Urinary bladder (tissue), 4 donors: Measurements from ENCODE around the gene NIT1. TPM values are rescaled to one million over a fixed set of nuclear protein-coding genes. Genes with fewer than 3 reads are reported as not detected.

ENCODE experiments used
- DNase-seq: peaks from one replicate; pipeline ENCODE4 v3.0.0-alpha.2; 2015; ENCODE audit errors: extremely low spot score
- H3K27ac ChIP-seq: one replicate; pipeline ENCODE4 v1.5.1; 2013; ENCODE audit warnings: low read depth, mild to moderate bottlenecking, moderate library complexity
- H3K36me3 ChIP-seq: one replicate; pipeline ENCODE4 v1.6.1; 2013; ENCODE audit warnings: mild to moderate bottlenecking, moderate library complexity; ENCODE audit not compliant: insufficient read depth
- H3K4me1 ChIP-seq: one replicate; pipeline ENCODE4 v1.6.1; 2013; ENCODE audit warnings: mild to moderate bottlenecking, moderate library complexity; ENCODE audit not compliant: insufficient read depth
- H3K4me3 ChIP-seq: one replicate; pipeline ENCODE4 v1.5.1; 2013; ENCODE audit warnings: low read depth, low read length
- WGBS: extraction: QIAGEN DNeasy Blood & Tissue Kit; methylation state at CpG from one replicate; pipeline ENCODE4 v1.1.7; 2013; 5-methylcytosine and 5-hydroxymethylcytosine counted together
- polyA plus RNA-seq: library from polyadenylated mRNA; stranded (reverse); fragments of 200-250 nt; gene quantifications from one replicate; pipeline ENCODE4 v1.2.3, GENCODE V29; 2013
- total RNA-seq: library from RNA; depleted of rRNA; stranded (reverse); fragments of >200 nt; gene quantifications from one replicate; pipeline ENCODE4 v1.2.3, GENCODE V29; 2014
- donor health status: healthy with polysubstance abuse.
- donor health status: healthy.

Gene NIT1
- total and polyA plus RNA-seq, 2 donors = 18.9 to 49.5 TPM

DNA sequence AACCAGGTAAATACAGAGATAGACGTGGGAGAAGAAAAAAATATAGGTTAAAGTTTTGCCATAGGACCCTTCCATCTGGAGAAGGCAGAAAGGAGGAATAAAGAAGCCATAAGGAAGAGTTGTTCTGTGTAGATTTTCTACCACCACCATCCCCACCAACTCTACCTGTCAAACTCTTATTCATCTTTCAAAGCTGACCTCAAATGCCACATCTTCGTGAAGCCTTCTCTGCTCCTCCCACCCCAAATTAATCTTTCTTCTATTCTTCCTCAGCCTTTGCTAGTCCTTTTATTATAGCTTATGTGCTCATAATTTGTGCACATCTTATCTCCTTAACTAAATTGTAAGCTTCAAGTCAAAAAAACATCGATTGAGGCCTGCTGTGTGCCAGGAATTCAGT is 27.3 kb upstream of the NIT1 start:
- Histone ChIP-seq H3K36me3 (no peaks in the 10 kb centered on the region), H3K4me1 (no peaks in the 10 kb centered on the region), H3K4me3 (no peak overlapping the region), H3K27ac (no peak overlapping the region)
- no peak for DNase-seq
- 59% methylated on average over 3 of the region's 3 CpGs for WGBS

DNA sequence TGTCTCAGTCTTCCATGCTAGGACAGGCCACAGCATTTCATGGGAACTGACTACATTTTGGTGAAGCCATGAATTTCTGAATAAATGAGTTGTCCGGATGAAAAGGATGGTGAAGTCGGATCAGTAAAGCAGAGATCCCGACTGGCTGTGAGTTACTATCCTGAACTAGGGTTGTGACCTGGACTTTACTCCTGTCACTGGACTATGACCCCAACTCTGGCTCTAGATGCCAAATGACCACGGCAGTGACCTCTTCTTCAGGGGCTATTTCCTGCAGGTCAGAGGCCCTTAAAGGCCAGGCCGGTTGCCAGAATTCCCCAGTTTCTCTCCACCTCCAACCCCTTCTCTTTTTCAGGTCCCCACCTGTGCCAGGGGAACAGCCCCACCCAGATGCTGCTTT is 26.8 kb upstream of the NIT1 start:
- WGBS = 87% methylated on average over 5 of the region's 5 CpGs
- Histone ChIP-seq H3K4me3 (no peak overlapping the region), H3K4me1 (no peaks in the 10 kb centered on the region)

DNA sequence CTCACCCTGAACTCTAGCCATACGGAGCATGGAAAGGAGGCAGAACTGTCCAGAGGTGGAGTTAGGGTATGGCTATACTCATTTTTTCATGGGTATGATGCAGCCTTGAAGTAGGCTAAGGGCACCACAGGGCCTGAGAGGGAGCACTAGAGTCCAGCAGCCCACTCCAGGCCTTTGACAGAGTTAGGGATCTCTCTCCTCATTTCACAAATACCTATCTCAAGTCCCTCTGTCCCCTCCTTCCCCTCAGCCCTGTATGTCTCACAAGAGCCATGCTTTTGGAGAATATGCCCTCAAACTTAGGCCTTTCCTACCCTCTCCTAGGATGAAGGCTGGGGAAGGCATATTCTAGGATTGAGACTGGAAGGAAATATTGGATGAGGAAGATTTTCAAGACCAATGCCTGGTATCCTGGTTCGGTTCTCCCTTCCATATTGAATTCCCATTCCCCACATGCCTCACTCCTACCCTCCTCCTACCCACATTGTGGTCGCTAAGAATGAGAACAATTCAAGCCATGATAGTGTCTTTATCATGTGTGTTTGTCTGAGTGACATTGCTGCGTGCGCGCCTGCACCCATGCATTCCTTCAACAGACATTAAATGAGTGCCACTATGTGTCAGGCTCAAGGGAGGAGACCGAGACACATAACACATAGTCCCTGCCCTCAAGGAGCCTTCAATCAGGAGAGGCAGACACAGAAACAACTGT is 26.0 kb upstream of the NIT1 start:
- no peak for DNase-seq
- H3K27ac ChIP-seq = no peak overlapping the region
- 86% methylated on average over 7 of the region's 7 CpGs for WGBS
- H3K4me3 ChIP-seq = no peak overlapping the region
- H3K36me3 ChIP-seq = no peaks in the 10 kb centered on the region
- H3K4me1 ChIP-seq = no peaks in the 10 kb centered on the region

More for the DNA sequence above, 26.8 kb upstream of the NIT1 start:
- Histone ChIP-seq H3K36me3 (no peaks in the 10 kb centered on the region), H3K27ac (no peak overlapping the region)
- no peak for DNase-seq

DNA sequence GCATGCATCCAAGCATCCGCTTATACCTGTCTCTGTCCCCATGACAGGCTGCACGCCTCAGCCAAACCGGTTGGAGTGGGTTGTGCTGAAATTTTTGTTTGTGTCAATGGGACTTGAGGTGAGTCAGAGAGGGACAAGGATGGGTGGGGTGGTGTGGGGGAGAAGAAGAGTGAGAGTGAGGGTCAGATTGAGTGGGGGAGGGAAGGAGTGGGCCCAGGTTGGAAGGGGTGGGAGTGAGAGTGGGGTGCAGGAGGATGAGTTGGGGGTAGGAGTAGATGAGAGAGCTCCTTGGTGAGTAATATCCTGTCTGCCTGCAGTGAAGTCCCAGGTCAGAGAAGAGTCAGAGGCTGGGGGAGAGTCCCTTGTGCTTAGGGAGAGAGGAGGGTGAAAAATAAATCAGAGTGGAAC is 25.3 kb upstream of the NIT1 start:
- Histone ChIP-seq H3K36me3 (no peaks in the 10 kb centered on the region), H3K4me1 (no peaks in the 10 kb centered on the region), H3K27ac (no peak overlapping the region), H3K4me3 (no peak overlapping the region)
- 77% methylated on average over 3 of the region's 3 CpGs for WGBS
- no peak for DNase-seq

GRCh38 chr1:161094481-161094880 is 23.4 kb upstream of the NIT1 start:
- Histone ChIP-seq H3K27ac (no peak overlapping the region), H3K36me3 (no peaks in the 10 kb centered on the region), H3K4me3 (no peak overlapping the region), H3K4me1 (no peaks in the 10 kb centered on the region)
- DNase-seq = no peak
- 93% methylated on average over 14 of the region's 14 CpGs for WGBS

- Histone ChIP-seq H3K27ac (no peak overlapping the region), H3K4me3 (no peak overlapping the region), H3K4me1 (no peaks in the 10 kb centered on the region), H3K36me3 (no peaks in the 10 kb centered on the region)
- DNase-seq = no peak
- 94% methylated on average over 6 of the region's 6 CpGs for WGBS
Observed at GRCh38 chr1:161095230-161095629, 22.7 kb upstream of the NIT1 start.

- 93% methylated on average over 2 of the region's 2 CpGs for WGBS
- Histone ChIP-seq H3K4me3 (no peak overlapping the region), H3K4me1 (no peaks in the 10 kb centered on the region), H3K36me3 (no peaks in the 10 kb centered on the region), H3K27ac (no peak overlapping the region)
- DNase-seq = no peak
Observed at GRCh38 chr1:161096015-161096414, 21.9 kb upstream of the NIT1 start.

DNA sequence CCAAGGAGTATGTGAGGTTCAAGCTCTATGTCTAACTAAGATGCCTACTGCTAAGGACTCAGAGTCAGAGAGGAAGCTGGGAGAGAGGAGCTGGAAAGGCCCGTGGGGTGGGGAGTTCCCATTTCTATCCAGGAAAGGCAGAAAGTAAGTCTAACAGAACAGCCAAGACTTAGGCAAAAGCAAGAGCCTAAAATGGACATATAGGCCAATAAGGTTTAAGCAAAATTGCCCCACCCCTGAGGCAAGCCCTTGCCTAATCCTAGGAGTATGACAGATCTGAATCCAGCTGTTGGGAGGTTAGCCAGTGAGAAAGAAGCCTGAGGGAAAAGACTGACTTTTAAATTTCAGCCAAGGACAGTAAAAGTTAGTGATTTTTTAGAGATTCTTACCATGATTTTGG is 21.4 kb upstream of the NIT1 start:
- DNase-seq = no peak
- Histone ChIP-seq H3K36me3 (no peaks in the 10 kb centered on the region), H3K27ac (no peak overlapping the region), H3K4me3 (no peak overlapping the region), H3K4me1 (no peaks in the 10 kb centered on the region)
- WGBS = 34% methylated on average over 1 of the region's 1 CpG

DNA sequence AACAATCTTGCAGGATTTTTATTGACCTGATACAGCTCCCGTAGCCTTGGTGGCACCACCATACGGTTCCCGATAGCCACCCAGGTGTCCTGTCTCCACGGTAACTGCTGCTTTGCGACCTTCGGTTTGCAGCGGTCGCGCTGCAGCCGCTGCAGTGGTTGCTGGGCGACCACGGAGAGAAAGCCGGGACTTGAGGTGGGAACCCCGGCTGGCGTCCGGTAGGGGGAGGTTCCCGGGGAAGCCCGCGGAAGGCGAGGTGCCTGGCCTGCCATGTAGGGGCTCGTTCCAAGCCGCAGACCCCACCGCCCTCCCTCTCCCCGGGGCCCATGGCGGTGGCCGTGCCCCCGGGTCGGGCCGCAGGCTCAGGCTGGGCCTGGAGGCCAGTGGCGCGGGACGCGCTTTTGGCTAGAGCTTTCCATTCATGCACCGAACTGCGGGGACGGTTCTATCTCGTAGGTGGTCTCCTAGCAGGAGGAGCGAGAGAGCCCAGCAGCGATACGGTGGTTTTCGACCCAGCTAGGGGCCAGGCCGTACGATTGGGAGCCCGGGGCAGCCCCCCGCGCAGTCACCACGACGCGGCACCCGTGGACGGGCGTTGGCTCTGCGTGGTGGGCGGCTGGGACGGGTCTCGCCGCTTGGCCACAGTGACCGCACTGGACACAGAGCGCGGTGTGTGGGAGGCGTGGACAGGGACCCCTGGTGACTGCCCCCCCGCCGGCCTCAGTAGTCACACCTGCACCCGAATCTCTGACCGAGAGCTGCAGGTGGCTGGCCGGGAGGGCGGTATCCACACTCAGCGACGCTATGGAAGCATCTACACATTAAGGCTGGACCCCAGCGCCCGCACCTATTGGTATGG is 19.5 kb upstream of the NIT1 start, which contains the start of gene KLHDC9:
Gene KLHDC9 (plus strand): TSS at position 152 of the 859 bp plus-strand sequence. CDS start 175 bp downstream, at position 327.
- DNase-seq = no peak
- H3K36me3 ChIP-seq = no peaks in the 10 kb centered on the region
- H3K4me3 ChIP-seq = peak within 1 kb of the TSS; percentile 43
- no peaks in the 10 kb centered on the region for H3K4me1 ChIP-seq
- no peak within 1 kb of the TSS for H3K27ac ChIP-seq
- 5% methylated on average over 71 of the region's 71 CpGs for WGBS

DNA sequence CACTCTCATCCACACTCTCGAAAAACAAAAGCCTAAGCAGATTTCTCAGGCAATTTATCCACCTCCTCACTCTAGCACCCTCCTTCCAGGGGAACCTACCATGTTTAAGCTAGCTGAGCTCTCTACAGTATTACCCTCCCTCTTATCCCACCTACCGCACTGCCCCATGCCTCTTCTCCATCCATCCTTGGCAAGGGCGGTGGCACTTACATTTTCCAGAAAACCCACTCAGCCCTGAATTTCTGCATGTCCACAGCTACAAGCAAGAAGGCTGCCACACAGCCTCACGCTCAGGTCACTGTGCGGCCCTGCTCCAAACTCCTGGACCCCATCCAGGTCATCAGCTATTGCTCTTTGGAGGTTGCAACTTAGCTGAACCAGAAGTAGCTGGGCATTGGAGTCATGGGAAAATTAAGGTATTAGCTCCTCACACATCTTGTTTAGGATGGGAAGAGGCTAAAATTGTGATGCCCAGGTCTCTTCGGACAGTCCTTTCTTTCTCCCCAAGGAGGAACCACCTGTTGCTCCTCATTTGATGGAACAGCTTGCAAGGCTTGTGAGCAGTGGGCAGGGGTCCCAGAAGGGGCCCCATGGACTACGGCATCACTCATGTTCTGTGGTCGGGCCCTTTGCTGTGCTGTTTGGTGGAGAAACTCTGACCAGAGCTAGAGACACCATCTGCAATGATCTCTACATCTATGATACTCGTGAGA is 18.7 kb upstream of the NIT1 start:
- H3K27ac ChIP-seq = no peak overlapping the region
- WGBS = 74% methylated on average over 9 of the region's 9 CpGs
- no peaks in the 10 kb centered on the region for H3K4me1 ChIP-seq
- peaks cover 3% of the 10 kb centered on the region for H3K36me3 ChIP-seq
- no peak for DNase-seq
- no peak overlapping the region for H3K4me3 ChIP-seq

- Histone ChIP-seq H3K27ac (no peak overlapping the region), H3K4me3 (no peak overlapping the region), H3K4me1 (no peaks in the 10 kb centered on the region), H3K36me3 (peaks cover 3% of the 10 kb centered on the region)
- 65% methylated on average over 2 of the region's 2 CpGs for WGBS
- no peak for DNase-seq
Observed at GRCh38 chr1:161100556-161100955, 17.3 kb upstream of the NIT1 start.

DNA sequence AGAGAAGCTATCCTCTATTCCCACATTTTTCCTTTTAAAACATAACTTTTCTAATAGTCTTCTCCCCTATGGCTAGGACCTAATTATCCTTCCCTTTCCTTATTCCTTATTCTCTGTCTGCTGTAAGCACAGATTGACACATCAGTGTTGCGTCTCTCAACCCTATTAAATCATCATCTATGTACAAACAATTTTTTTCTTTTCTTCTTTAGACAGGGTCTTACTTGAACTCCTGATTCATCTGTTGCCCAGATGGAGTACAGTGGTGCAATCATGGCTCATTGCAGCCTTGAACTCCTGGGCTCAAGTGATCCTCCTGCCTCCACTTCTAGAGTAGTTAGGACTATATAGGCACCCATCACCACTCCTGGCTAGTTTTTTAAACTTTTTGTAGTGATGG is 11.5 kb upstream of the NIT1 start:
- Histone ChIP-seq H3K4me1 (no peaks in the 10 kb centered on the region), H3K36me3 (peaks cover 6% of the 10 kb centered on the region), H3K4me3 (no peak overlapping the region), H3K27ac (no peak overlapping the region)
- DNase-seq = no peak
- WGBS = 97% methylated on average over 1 of the region's 1 CpG

- Histone ChIP-seq H3K27ac (no peak overlapping the region), H3K36me3 (peaks cover 3% of the 10 kb centered on the region), H3K4me1 (peaks cover 3% of the 10 kb centered on the region), H3K4me3 (no peak overlapping the region)
- no peak for DNase-seq
- 97% methylated on average over 3 of the region's 3 CpGs for WGBS
Observed at GRCh38 chr1:161111117-161111516, 6.8 kb upstream of the NIT1 start.
